Panc1 (cell line): ENCODE measurements around the gene STARD9. TPM values are rescaled to one million over a fixed set of nuclear protein-coding genes. Genes with fewer than 3 reads are reported as not detected.

Experiments used
- ATAC-seq: fragments of 200-7000 bp; cut with Tn5 transposase; 2 replicates; pipeline ENCODE4 v1.9.1; 2020; ENCODE audit warnings: mild to moderate bottlenecking, moderate library complexity
- BruUV-seq: library from RNA; stranded (reverse); fragments of 400-500 nt; replicated peaks from 2 replicates; lab custom pipeline; 2021; lab: Mats Ljungman, UMichigan
- CTCF ChIA-PET: fragments of 300-600 bp; sonication (Branson Sonifier 250); formaldehyde crosslinking; loops from one replicate; lab custom pipeline; 2022; ENCODE audit warnings: antibody characterized with exemption; lab: Charles Lee
- POLR2A ChIA-PET: fragments of 300-600 bp; sonication (Branson Sonifier 250); formaldehyde crosslinking; loops from one replicate; lab custom pipeline; 2022; ENCODE audit warnings: antibody characterized with exemption; lab: Charles Lee
- DNase-seq: peaks from one replicate; pipeline ENCODE4 v3.0.0-alpha.2; 2010; ENCODE audit warnings: low read depth, low spot score
- H3K27ac ChIP-seq: 2 replicates; pipeline ENCODE4 v1.5.1; 2011; ENCODE audit warnings: mild to moderate bottlenecking, low read length, inconsistent platforms
- H3K27me3 ChIP-seq: fragments of 200-500 bp; sonication (Bioruptor generic); 2 replicates; pipeline ENCODE4 v1.6.0; 2014; ENCODE audit warnings: low read length, inconsistent platforms; ENCODE audit not compliant: control insufficient read depth, insufficient read depth
- H3K36me3 ChIP-seq: fragments of 200-500 bp; sonication (Bioruptor generic); 2 replicates; pipeline ENCODE4 v1.5.1; 2014; ENCODE audit warnings: inconsistent platforms, mild to moderate bottlenecking, low read length, moderate library complexity; ENCODE audit not compliant: control insufficient read depth, insufficient read depth
- H3K4me1 ChIP-seq: 2 replicates; pipeline ENCODE4 v1.5.1; 2011; ENCODE audit warnings: inconsistent platforms, mild to moderate bottlenecking, low read length, moderate library complexity; ENCODE audit not compliant: control insufficient read depth, insufficient read depth
- H3K4me3 ChIP-seq, 2 experiments: 2 replicates each; pipeline ENCODE4 v1.5.1; 2011 to 2012; ENCODE audit warnings: low read depth in 2 of 2, low read length in 2 of 2, mild to moderate bottlenecking in 2 of 2, inconsistent platforms in 1 of 2, moderate library complexity in 1 of 2
- H3K9me3 ChIP-seq: fragments of 200-500 bp; sonication (Bioruptor generic); 2 replicates; pipeline ENCODE4 v1.5.1; 2014; ENCODE audit warnings: low read depth, mild to moderate bottlenecking, inconsistent platforms, low read length, moderate library complexity; ENCODE audit not compliant: control insufficient read depth, insufficient read depth
- CTCF ChIP-seq: fragments of 450-650 bp; IDR thresholded peaks from 2 replicates; pipeline ENCODE4 v1.5.1; 2017; ENCODE audit warnings: mild to moderate bottlenecking
- POLR2AphosphoS5 ChIP-seq: IDR thresholded peaks from 2 replicates; pipeline ENCODE4 v1.6.1; 2012; ENCODE audit warnings: mild to moderate bottlenecking, low read depth, low read length, moderate library complexity
- REST ChIP-seq, 2 experiments: IDR thresholded peaks; 2 replicates each; pipeline ENCODE4 v1.6.1; 2011 to 2012; ENCODE audit warnings: low read depth in 2 of 2, control low read depth in 1 of 2, low read length in 1 of 2, mild to moderate bottlenecking in 1 of 2, moderate library complexity in 1 of 2; ENCODE audit not compliant: insufficient read depth in 1 of 2
- SIN3A ChIP-seq: IDR thresholded peaks from 2 replicates; pipeline ENCODE4 v1.6.1; 2012; ENCODE audit warnings: low read depth, mild to moderate bottlenecking, low read length, moderate library complexity, borderline replicate concordance; ENCODE audit not compliant: insufficient read depth
- TCF7L2 ChIP-seq: IDR thresholded peaks from 2 replicates; pipeline ENCODE4 v1.6.1; 2011; ENCODE audit warnings: mild to moderate bottlenecking, low read depth, low read length, inconsistent platforms
- in situ Hi-C: cut with HindIII; loops from 2 replicates; pipeline ENCODE4 v1.10.0; 2016; ENCODE audit warnings: low sequenced_read_pairs, low pct_unique_long_range_greater_than_20kb
- intact Hi-C: fragments of 100-400 bp; cut with micrococcal nuclease; formaldehyde crosslinking; loops from one replicate; pipeline ENCODE4 v1.10.0; 2022; ENCODE audit not compliant: unreplicated experiment
- total RNA-seq: library from RNA; stranded (reverse); gene quantifications from one replicate; pipeline ENCODE4 v1.2.1, GENCODE V29; 2021; ENCODE audit not compliant: unreplicated experiment

The STARD9 gene
- total RNA-seq, 1 experiment from 2014 or later = 13.4 TPM

DNA sequence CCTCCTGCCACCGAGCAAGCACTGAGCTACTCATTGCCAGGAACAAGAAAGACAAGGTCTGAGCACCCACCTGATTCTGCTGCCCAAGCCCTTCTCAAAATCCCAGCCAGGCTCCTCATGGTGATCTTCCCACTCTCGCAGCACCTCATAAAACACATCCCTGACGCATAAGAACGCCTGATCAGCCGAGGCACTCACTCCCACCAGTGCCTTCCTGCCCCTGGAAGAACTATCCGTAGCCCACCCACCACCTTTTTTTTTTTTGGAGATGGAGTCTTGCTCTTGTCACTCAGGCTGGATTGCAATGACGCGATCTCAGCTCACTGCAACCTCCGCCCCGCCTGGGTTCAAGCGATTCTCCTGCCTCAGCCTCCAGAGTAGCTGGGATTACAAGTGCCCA, 157.6 kb downstream of the STARD9 start:
- CTCF ChIA-PET = interaction anchor here (0.7 kb wide), 1 partner anchor 495 kb away, joined by 5 read pairs; no protein-coding TSS in a partner anchor

DNA sequence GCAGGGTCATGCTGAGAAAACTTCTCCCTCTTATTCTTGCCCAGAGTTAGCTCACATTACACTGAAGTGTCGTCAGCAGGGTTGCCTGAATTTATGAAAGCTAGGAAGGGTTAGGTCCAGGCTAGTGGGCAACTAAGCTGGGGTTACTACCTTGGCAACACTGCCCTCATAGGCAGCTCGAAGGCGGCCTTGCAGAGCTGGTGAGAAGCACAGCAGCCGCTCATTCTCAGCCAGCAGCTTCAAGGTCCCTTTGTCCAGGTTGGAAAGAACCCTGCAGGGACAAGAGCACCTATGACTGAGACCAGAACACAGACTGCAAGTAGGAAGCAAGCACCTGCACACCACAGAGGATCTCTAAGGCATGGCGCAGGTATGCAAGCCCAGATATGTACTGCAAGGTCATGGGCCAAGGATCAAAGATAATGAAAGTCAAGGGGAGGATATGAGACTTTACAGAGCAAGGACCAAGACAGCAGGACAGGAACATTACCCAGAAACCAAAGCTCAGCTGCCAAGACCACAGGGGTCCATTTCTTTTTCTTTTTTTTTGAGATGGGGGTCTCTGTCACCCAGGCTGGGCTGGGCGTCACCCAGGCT, 158.8 kb downstream of the STARD9 start:
- intact Hi-C loops = no loop called here

More for the DNA sequence above, 157.6 kb downstream of the STARD9 start:
- Histone ChIP-seq H3K27ac (no peak overlapping the region), H3K36me3 (peaks cover 2% of the 10 kb centered on the region), H3K9me3 (no peaks in the 10 kb centered on the region), H3K4me3 (no peak overlapping the region), H3K4me1 (0 out of 2 replicates have a peak, but pooled peaks cover 11% of the 10 kb centered on the region), H3K27me3 (no peaks in the 10 kb centered on the region)
- intact Hi-C loops = no loop called here
- in situ Hi-C loops = no loop called here
- POLR2A ChIA-PET = interaction anchor here (0.6 kb wide), 2 partner anchors 224 to 237 kb away, joined by 3 read pairs; no protein-coding TSS in a partner anchor
- no TSS peak for BruUV-seq
- TF ChIP-seq CTCF = no peak
- 0 out of 2 replicates have a peak, but pooled peaks have one; percentile 29 for TF ChIP-seq POLR2AphosphoS5
- TF ChIP-seq TCF7L2 = no peak
- ATAC-seq (no peak), DNase-seq (no peak)

More for the DNA sequence above, 158.8 kb downstream of the STARD9 start:
- no peaks in the 10 kb centered on the region for H3K27me3 ChIP-seq
- no TSS peak for BruUV-seq
- H3K27ac ChIP-seq = no peak overlapping the region
- no peak for ATAC-seq
- DNase-seq = no peak
- peaks cover 2% of the 10 kb centered on the region; the same call in 1 of the 2 replicates for H3K36me3 ChIP-seq
- H3K4me1 ChIP-seq = 0 out of 2 replicates have a peak, but pooled peaks cover 11% of the 10 kb centered on the region
- ChIA-PET CTCF (no interaction called here), POLR2A (no interaction called here)
- H3K9me3 ChIP-seq = no peaks in the 10 kb centered on the region
- in situ Hi-C loops = no loop called here
- H3K4me3 ChIP-seq = no peak overlapping the region
- no peak for TF ChIP-seq POLR2AphosphoS5
- no peak for TF ChIP-seq TCF7L2
- TF ChIP-seq REST (IDR thresholded peaks at IDR 0.05; ENCODE audit: insufficient read depth in 1 of 2, low read depth in 2 of 2, low read length in 1 of 2) = no peak
- TF ChIP-seq CTCF = no peak
- TF ChIP-seq SIN3A = no peak
